ENCODE data around the gene LNPEP.

LNPEP gene

DNA sequence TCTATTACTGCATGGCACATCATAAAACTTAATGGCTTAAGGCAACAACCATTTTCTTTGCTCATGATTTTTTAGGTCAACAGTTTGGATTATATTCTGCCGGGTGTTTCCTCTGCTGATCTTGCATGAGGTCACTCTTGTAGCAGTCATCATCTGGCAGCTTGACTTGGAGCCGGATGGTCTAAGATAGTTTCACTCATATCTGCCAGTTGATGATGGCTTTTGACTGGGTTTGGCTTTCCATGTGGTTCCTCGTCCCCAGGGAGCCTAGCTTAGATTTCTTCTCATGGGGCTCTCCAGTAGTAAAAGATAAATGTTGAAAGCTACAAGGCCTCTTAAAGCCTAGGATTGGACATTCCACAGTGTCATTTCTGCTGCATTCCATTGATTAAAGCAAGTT, 27.4 kb downstream of the LNPEP start:
- DNase-seq = no peak

DNA sequence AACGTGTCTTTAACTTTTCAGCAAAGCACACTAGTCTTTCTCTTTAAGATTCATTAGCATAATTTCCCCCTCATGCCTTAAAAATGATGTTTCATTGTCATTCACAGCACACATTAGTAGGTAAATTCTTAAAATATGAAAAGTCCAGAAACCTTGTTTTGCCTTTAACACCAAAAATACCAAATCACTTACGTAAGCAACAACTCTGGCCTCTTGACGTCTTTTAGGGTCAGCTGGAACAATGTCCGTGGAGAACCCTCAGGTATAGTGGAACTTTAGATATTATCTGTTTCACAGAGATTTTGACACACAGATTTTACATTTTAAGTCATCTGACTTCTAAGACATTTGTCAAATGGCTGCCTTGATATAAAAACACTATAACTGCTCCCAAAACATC, 30.9 kb downstream of the LNPEP start:
- no peak for DNase-seq

DNA sequence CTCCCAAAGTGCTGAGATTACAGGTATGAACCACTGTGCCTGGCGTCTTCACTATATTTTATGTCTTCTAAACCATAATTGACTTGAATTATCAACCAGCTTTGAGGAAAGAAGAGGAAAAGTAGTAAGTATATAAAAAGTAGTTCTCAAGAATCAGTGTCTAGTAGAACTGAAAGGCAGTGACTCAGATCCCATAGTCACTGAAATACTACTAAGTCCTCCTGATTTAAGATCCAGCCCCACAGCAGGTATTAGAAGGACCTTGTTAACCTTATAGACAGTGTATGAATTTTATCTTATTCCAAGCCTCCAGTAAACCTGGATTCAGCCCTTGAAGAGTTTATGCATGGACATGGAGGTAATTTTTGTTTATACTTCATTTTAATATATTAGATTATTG, 31.5 kb downstream of the LNPEP start:
- no peak for DNase-seq

DNA sequence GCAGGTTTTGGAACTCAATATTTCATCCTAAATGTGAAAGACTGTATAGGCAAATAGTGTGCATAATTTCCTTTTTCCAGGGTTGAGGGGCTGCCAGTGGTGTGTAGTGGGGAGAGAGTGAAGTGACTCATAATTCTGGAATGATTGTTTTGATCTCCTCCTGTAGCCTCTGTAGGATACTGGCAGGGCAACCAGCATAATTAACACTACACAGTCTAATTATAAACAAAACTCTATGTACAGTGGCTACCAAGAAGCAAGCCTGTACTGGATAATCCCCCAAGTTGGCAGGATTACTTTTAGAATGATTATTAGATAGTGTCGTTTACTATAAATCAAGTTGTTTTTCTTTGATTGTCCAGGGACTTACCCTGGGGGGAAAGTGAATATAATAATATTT, 32.2 kb downstream of the LNPEP start:
- DNase-seq = no peak

DNA sequence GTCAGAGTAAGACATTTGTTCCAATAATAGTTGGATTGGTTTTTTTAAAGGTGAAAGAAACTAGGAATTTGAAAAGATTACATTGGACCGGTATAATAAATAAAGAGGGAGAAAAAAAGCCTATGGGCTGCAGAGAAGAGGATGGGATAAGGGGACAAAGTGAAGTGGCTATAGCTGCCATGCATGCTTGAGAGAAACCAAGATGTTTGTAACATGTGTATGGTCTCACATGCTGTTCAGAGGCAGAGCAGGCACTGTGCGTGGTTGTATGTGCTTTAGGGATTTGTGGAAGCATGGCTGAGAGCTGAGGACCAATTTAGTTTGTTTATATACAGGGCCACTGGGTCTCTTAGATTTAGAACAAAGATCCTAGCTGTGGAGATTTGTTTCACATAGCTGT, 32.7 kb downstream of the LNPEP start:
- DNase-seq = no peak

DNA sequence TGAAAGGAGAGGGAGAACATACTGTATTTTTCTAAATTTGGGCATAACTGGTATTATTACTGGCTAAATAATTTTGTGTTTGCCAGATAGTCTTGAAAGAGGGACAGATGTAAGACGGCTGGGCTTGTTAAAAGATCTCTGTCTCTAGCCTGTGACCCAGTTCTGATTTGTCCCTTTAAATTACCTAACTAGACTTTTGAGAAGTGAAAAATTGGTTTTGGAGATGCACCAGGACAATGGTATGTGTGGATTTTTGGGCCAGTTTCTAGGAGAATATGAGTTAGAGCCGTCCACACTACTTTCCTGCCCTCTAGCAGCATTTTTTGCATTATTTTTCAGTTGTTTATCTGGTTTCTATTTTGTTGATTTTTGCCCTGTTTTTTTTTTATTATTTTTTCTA, 33.5 kb downstream of the LNPEP start:
- no peak for DNase-seq

DNA sequence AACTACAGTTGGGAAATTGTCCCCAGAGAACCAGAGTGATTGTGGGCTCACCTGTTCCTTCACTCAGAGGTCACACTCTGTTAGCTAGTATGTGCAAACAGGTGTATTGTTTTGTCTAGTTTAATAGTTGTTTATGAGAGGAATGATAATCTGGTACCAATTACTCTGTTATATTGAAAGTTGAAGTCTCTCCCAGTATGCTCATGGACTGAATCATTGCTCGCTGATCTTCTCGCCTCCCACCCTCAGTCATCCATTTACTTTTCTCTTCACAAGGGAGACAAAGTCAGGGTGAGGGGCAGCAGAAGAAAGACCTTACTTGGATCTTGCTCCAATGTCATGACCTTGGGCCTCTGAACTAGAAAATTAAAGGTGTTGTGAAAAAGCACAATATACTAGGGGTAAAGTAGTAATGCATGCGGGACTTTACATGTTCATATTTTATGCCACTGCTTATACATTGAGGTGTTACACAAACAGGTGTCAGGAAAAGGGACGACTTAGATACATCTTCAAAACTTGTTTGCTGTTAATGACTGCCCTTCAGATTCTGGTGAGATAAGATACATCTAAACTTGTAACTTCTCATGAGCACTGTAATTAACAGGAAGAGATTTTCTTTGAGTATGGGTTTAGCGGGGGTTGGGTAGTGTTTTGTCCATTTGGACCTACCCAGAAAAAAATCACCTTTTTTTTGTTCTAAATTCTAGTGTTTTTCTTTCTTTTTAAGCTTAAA, 36.9 kb downstream of the LNPEP start:
- no peak for DNase-seq

DNA sequence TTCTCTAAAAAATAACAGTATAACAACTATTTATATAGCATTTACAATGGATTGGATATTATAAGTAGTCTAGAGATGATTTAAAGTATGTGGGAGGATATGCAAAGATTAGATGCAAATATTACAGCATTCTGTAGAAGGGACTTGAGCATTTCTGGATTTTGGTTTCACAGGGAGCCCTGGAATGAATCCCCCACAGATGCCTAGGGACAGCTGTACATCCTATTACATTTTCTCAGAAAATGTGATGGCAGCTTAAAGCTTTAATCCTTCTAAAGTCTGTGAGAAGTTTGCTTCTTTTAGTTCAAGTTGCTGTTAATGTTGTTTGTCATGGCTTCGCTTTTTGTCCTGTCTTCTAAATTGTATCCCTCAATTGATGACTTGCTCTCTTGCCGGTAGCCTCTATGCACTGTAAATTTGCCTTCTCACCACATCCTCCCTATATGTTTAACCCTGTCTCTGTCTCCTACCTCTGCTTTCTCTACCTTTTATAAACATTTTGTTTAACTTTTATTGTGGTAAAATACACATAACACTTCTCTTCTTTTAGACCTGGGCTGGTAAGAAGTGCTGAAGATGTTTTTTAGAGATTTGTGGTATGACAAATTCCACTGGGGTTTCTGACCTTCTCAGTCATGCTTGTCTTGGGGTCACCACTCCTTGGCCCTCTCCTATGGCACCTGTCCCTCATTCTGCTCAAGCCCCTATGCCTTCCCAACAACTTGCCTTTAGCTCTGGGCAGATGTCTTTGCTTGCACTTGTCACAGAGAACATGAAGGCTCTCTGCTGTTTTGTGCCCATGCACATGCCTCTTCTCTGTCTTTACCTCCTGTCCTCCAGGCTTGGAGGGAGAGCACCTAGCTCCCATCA, 37.9 kb downstream of the LNPEP start:
- DNase-seq = no peak

DNA sequence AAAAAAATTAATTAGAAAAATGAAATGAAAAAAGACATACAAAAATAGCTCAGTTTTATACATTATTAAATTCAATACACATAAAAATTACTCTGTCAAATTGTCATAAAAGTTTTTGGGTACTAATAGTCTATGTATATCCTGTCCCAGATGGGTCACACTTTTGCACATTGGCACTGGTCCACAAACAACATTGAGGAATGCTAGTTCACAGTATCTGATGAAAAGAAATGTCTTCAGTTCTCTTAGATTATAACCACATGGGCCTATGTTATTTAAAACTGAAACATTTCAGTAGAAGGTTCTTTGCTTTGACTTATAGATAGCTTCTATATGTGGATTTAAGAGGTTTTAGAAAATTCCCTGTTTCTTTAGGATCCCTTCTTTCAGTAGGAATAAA, 39.8 kb downstream of the LNPEP start:
- no peak for DNase-seq

DNA sequence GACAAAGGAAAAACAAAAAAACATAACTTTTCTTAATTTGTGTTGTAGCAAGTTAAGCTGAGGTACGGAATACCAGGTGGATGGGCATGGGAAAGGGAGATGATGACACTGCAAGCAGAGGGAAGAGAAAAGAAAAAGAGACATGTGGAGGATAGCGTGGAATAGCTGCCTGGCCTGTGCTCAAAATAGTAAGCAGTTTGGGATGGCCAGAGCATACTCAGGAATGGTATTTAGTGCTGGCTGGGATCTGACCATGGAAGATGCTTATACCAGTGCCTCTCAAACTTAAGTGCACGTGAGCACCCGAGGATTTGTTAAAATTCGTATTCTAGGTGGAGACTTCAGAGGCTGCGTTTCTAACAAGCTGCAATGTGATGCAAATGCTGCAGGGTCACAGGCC, 41.3 kb downstream of the LNPEP start:
- no peak for DNase-seq

DNA sequence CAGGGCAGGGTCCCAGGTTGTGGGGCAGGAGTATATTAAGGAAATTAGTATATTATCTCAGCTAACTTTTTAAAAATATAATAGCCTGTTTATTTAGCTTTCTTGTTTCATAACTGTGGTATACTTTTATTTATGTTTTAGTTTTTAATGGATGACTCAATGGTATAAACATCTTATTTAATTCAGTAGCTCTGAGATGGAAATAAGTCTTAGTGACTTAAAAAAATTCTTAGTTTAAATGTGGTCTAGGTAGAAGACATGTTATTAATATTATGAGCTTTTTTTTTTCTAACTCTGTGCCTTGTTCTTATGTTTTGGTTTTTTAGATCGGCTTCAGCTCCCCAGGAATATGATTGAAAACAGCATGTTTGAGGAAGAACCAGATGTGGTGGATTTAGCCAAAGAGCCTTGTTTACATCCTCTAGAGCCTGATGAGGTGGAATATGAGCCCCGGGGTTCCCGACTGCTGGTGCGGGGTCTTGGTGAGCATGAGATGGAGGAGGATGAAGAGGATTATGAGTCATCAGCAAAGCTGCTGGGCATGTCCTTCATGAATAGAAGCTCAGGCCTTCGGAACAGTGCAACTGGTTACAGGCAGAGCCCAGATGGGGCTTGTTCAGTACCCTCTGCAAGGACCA, 43.1 kb downstream of the LNPEP start:
- no peak for DNase-seq

DNA sequence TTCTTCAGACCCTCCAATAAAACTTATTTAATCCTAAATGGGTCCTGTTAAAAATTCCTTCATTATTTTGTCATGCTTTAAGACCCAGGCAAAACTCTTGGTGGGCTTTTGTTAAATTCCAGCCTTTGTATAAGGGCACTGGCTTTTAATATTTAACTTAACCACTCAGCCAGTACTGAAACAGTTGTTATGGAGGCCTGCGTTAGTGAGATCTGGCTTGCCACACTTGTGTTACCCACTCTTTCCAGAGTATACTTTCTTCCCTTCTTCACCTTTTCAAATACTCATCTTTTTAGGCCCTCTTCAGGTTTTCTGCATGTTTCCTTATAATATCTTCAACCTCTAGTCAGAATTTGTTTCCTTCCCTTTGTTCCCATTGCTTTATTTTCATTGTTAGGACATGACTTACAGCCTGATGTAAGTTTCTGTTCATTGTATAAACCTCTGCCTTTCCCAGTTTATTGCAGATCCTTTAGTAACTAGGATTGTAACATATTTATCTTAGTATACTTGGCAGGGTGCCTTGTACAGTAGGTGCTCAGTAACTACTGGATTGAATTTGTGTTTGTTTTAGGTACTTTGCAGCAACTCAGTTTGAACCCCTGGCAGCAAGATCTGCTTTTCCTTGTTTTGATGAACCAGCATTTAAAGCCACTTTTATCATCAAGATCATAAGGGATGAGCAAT, 48.8 kb downstream of the LNPEP start:
- no peak for DNase-seq

DNA sequence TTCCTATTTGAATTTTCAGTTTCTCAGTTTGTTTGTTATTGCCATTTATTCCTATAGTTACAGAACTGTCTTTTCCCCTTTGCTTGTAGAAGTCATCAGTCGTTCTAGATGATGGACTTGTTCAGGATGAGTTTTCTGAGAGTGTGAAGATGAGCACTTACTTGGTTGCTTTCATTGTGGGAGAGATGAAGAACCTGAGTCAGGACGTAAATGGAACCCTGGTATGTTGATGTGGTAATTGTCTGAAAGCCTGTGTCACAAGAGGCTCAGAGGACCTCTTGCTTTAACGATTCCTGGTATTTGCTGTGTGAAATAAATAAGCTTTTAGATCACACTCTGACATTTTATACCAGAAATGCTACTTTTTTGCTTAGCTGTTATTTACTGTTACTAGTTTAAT, 50.6 kb downstream of the LNPEP start:
- DNase-seq = no peak

DNA sequence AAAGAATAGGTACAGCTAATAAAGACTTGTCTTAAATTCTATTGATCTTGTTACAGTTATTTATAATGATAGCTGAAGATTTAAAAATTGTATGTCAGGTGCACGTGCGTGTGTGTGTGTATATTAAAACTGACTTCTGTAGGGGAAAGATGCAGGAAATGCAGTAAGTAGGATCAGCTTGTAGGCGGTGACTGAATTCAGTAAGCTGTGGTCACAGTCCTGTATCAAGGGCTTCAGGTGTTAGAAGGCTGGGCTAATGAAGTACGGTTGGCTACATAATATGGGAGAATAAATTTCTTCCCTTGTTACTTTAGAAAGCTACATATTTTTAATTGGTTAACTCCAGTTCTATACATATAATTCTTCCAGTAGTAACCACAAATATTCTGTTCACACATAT, 54.2 kb downstream of the LNPEP start:
- no peak for DNase-seq

DNA sequence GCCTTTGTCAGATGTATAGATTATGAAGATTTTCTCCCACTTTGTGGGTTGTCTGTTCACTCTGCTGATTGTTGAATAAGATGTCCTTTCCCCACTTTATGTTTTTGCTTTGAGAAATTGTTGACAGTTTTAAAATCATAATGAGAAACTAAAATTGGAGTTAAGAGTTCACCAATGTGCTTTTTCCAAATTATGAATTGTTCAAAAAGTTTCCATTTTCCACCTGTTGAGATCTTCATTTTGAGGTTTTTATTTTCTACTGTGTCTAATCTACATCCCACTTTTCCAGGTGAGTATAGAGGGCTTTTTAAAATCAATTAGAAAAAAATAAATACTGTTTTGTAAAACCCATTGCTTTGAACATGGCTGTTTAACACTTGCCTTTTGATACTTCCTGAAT, 55.8 kb downstream of the LNPEP start:
- no peak for DNase-seq

DNA sequence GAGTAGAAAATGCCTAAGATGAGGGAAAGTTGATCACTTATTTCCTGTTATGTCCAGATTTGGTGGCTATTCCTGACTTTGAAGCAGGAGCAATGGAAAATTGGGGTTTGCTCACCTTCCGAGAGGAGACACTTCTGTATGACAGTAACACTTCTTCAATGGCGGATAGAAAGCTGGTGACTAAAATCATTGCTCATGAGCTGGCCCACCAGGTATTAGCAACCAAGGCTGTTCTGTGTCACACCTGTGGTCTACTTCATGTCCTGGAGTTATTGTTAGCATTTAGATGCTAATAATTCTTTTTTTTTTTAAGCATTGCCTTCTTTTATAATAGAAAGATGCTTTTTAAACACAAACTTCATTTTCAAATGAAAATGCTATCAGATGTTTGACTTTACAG, 57.9 kb downstream of the LNPEP start:
- DNase-seq = no peak

DNA sequence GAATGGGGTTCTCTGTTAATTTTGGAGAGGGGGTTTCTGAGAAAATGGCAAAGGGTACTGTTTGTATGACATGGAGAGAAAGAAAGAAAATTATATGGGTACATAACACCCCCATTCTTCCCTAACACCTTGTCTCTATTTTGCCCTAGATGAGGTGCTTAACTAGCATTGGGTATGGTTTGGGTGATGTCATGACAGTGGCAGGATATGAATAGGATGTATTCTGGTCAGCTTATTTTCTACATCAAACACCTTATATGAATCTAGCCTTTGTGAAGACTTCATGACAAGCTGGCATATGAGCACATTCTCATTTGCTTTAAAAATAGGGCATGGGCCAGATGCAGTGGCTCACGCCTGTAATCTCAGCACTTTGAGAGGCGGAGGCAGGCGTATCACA, 58.6 kb downstream of the LNPEP start:
- no peak for DNase-seq

DNA sequence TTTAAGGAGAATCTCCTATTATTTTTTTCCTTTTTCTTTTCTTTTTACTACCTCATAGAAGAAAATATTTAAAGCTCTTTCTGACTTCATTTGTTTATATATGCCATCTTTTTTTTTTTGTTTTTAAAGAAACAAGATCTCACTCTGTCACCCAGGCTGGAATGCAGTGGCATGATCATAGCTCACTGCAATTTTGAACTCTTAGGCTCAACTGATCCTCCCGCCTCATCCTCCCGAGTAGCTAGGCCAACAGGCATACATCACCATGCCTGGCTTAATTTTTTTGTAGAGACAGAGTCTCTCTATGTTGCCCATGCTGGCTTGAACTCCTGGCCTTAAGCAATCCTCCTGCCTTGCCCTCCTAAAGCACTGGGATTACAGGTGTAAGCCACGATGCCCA, 59.5 kb downstream of the LNPEP start:
- no peak for DNase-seq

DNA sequence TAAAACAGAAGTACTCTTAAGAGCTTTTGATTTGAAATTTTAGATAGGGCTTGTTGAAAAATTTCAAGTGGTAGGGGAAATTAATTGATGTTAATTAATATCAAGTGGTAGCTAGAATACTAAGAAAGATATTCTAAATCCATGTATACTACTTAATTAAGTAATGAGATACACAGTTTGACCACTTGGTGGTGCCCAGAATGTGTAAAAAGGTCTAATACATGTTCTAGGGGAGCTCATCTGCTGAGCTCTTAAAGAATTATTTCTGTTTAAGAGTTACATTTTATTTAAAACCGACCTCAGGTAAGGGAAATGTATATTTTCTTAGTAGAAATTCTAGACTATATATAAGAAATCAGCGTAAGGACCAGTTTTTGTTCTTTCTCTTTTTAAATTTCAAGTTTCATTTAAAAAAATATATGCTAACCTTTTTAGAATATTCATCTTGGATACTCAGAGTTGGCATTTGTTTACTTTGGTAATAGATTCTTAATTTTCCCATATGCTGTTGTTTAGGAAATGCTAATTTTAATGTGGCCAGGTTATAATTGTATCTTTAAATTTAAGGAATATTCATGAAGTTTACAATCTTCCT, 61.5 kb downstream of the LNPEP start:
- peak in 1 of 2 experiments; percentile 4 for DNase-seq

DNA sequence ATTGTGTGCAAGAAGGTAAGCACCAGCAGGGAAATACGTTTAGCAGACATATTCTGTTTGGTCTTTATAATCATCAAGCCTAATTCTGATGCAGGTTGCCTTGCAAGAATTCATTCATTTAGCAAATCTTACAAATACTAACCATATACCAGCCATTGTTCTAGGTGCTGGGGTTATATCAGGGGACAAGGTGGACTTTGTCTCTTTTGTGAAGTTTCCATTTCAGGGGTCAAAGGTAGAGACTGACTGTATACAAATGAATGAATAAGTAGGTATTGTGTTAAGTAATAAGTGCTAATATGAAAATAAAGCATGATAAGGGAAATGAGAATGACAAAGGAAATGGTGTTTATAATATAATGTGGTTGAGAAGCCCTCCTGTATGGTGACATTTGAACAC, 64.0 kb downstream of the LNPEP start:
- no peak for DNase-seq

DNA sequence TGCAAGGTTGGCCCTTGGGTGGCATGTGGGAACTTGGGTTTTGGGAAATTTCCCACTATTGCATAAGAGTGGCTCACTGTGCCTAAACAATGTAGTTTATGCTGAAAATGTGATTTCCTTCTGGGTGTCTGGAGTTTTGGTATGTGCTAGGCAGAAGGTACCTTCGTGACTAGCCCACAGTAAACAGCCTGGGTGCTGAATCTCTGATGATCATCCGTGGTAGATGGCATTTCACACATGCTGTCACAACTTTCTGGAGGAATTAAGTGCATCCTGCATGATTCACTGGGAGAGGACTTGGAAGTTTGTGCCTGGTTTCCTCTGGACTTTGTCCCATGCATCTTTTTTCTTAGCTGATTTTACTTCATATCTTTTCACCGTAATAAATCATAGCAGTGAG, 64.5 kb downstream of the LNPEP start:
- no peak for DNase-seq

DNA sequence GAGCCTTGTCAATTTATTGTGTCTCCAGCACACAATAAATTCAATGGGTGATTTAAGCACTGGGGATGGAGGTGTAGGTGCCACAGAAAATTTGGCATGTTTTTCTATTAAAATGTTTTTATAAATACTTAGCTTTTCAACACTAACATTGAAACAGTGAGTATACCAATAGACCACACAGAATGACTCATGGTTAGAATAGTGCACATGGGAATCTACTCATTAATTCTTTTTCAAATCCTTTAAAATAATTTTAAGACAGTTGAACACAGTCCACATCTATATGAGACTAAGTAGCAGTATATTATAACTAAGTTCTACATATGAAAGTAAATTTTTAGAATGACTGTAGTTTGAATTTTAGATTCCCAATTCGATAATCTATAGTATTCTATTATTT, 67.1 kb downstream of the LNPEP start:
- no peak for DNase-seq

DNA sequence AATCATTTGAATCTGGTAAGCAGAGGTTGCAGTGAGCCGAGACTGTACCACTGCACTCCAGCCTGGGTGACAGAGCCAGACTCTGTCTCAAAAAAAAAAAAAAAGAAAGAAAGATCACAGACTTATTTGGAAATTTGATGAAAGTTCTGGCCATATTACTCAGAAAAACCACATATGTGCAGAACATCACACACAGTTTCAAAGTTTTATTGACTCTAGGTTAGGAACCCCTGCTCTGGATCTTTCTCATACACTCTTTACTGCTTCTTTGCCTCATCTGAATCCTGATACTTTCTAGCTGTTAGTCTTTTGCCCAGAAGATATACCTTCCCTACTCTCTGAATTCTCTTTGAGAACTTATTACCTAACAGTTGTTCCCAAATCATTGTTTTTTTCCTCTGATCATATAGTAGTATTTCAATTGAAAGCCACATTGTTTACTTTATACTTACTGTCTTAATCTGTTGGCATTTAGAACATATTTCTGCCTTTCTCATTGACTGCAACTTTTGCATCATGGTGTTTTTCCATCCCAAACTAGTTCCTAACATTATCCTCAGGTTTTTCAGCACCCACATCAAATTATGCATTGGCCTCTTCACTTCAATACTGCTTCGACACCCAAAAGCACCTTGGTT, 68.7 kb downstream of the LNPEP start:
- DNase-seq = no peak
